GM18907 (cell line): ENCODE data around the gene SBNO2.

ENCODE experiments used
- ATAC-seq: cut with Tn5 transposase; IDR thresholded peaks from one replicate; pipeline ENCODE4 v1.9.1; 2021; ENCODE audit warnings: mild to moderate bottlenecking, moderate library complexity; ENCODE audit not compliant: unreplicated experiment

SBNO2 gene

DNA sequence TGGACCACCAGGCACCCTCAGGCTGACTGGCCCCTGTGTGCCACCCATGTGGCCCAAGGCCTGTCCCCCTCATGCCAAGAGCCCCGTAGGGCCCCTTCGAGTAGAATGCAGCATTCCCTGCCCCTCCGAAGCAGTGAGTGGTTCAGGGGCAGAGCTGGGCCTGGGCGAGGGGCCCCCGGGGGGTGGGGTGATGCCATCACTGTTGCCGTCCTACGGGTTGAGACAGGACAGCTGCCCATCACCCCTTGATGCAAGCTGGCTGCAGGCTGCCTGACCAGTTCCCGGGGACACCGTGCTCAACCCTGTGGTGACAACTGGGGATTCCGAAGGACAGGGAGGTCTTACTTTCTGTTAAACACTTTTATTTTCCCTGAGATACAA, 4.7 kb downstream of the SBNO2 start:
- ATAC-seq: no peak

DNA sequence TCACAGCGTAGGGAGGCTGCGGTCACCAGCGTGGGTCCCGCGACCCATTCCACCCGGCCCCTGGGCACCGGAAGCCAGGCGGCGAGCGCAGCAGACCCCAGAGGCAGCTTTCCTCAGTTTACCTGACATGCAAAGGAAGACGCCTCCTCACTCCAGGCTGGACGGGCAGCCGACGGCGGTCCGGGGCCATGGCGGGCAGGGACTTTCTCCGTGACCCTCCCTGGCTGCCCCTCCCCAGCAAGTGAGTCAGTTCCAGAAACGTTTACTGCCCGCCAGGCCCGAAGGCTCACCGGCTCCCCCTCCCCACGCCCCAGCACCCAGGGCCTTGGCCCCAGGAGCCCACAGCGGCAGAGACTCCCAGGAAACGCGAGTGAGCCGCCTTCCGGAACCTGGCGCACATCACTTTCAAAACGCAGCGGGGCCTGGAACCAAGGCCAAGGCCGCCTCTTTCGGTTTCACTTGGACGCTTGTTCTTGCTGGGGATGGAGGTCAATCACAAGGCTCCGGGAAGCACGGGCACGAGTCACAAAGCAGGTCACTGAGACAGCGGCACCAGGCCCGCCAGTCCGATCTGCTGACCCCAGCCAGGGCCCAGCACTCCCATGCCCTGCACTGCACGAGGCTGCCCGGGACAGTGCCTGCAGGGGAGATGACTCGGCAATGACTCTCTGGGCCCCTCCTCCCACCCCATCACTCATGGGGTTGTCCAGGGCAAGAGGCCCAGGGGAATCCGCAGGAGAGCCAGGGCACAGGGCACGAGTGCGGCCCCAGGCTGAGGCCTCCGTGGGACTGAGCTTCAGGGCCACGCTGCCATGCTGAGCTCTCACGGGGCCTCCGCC, 5.3 kb downstream of the SBNO2 start:
- ATAC-seq: no peak

DNA sequence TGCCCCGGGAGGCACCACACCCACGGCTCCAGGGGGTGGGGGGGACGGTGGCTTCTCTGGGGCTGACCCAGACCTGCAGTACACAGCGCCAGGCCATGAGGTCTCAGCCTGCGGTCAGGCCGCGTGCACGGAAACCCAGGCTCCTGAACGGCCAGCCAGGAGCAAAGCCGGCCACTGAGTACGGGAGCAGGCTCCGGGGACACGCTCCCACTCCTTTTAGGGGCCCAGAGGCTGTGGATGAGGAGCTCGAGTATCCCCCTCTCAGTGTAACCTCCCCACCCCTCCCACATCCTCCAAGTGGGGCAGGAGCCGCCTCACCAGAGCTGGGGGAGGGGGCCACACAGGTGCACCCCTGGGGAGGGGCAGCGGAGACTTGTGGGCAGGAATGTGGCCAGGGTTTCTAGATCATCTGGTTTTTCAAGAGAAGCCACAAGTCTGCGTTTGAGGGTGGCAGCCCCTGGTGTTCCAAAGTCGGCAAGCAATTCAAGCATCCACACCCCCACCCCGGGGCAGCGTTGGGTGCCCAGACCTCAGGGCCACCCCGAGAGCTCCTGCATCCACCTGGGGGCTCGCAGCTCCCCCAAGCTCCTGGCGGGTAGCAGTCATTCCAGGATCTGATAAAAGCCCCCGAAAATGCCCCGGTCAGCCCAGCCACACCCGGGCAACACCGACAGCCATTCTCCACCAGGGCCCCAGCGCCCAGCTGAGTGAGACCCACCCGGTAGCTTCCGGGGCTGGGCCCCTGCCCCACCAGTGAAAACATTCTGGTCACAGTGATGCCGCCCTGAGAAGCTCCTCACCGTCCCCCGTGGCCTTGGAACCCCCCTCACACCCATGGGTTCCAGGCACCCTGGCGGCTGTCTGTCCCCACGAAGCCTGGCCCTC, 6.1 kb downstream of the SBNO2 start:
- no peak for ATAC-seq

DNA sequence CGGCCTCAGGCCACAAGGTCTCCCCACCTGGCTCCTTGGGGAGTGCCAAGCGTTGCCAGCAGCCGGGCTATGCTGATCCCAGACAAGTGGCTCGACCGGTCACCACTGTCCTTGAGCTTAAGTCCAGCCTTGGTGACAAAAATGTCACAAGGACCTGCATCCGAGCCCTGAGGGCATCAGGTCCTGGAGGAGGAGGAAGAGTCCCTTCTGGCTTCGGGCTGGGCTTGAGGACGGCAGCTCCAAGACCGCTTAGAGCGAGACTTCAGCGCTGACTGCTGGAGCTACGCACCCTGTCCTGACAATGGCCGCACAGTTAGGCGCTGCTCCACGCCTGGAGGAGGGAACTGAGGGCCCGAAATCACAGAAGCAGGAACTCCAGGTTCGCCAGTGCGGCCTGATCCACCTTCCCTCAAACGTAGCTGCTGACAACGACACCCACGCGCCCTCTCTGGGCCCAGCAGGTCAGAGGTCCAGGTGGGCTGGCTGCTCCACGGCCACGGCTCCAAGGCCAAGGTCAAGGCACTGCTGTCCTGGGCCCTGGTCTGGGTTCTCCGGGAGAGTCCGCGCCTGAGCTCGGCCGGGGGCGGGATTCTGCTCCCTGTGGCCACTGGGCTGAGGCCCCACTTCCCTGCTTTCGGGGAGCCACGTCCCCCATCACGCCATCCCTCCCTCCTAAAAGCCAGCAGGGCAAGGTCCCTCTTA, 7.0 kb downstream of the SBNO2 start:
- ATAC-seq: no peak

DNA sequence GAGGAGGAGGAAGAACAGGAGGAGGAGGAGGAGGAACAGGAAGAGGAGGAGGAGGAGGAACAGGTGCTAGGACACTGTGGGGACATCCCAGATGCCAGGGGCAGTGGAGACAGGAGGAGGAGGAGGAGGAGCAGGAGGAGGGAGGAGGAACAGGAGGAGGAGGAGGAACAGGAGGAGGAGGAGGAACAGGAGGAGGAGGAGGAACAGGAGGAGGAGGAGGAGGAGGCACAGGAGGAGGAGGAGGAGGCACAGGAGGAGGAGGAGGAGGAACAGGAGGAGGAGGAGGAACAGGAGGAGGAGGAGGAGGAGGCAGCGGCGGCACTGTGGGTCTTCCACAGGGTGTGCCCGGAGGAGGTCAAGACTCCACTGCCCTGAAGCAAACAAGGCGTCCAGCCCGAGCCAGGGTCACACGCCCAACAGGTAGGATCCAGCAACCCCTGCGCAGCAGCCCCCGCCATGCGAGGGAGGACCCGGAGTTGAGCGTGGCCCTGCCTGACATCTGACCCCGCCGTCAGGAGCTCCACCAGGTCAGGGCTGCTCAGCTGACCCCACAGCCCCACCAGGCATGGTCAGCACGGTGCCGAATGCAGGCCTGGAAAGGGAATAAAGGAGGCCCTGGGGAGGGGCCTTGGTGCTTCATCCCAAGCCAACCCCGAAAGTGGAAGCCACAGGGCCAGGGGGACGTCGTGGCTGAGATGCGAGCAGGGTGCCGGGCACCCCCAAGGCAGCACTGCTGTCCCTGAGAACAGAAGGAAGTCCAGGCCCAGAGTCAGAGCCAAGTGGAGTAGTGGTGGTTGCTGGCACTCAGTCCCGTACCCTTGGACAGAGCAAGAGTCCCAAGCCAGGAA, 9.2 kb downstream of the SBNO2 start:
- ATAC-seq: no peak

DNA sequence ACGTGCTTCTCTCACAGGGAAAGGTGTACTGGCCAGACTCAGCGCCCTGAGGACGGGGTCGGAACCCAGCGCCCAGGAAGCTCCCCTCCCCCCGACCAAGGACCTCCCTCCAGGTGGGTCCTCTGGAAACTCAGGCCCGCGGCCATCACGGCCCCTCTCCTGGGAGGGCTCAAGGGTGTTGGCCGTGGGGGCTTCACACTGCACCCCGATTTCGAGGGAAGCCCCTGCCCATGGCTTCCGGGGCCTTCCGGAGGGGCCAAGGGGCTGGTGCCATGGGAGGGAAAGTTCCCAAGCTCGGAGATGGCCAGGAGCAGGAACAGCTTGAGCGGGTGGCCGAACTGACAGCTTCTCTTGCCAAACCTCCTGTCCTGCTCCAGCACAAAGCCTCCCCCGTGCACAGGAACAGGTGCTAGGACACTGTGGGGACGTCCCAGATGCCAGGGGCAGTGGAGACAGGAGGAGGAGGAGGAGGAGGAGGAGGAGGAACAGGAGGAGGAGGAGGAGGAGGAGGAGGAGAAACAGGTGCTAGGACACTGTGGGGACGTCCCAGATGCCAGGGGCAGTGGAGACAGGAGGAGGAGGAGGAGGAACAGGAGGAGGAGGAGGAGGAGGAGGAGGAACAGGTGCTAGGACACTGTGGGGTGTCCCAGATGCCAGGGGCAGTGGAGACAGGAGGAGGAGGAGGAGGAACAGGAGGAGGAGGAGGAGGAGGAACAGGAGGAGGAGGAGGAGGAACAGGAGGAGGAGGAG, 10.0 kb downstream of the SBNO2 start:
- ATAC-seq: no peak

DNA sequence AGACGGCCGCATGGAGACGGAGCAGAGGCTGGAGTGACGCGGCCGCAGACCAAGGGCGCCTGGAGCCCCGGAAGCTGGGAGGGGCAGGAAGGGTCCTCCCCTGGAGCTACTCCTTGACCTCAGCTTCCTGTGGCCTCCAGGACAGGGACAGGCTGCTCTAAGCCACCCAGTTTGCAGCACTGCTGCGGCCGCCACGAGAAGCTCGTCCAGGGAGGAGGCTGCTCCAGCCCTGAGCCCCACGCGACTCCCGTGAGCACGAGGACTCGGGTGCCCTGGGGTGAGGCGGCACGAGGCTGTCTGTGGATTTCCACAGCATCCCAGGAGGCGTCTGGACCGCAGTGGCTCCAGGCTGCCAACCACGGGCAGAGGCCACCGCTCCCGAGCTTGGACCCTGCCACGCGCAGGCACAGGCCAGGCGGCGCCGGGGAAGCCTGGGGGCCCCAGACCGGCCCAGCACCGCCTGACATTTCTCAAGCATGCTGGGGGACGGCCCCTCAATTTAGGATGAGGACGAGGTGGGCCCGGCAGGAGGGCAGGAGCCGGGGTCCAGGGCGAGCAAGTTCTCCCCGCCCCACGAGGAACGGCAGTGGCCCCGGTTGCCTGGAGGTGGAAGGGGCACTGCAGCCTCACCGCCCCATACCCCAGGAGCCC, 10.7 kb downstream of the SBNO2 start:
- ATAC-seq: no peak

DNA sequence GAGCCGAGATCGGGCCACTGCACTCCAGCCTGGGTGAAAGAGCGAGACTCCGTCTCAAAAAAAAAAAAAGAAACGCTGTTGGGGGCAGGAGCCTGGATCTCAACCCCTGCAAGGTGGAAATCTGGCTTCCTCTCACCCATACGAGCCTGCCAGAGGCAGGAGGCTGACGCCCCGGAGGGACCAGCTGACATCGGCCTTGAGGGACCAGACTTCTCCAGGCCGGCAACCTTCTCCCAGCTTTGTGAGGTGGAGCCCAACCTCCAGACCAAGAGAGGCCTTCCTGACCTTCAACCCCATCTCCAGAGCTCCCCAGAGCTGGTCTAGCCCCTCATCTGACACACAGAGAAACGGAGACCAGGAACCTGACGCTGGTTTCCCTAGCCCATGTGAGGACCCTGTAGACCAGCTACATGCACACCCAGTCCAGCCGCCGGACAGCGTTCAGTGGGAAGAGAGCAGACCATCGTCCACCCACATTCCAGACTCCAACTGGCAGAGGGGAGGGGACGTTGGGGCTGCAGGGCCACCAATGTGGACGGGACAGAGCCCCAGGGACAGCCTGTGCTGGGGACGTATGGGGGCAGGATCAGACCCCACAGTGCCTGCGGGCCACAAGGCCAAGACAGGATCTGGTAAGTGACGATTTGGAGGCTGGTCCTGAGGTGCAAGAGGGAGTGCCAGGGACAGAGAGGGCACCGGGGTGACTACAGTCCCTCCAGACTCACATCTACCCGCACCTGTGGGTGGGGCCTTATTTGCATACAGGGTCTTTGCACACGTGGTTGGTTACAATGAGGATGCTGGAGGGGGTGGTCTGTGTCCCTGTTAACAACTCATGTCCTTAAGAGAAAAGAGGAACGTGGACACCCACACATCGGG, 11.4 kb downstream of the SBNO2 start:
- no peak for ATAC-seq

DNA sequence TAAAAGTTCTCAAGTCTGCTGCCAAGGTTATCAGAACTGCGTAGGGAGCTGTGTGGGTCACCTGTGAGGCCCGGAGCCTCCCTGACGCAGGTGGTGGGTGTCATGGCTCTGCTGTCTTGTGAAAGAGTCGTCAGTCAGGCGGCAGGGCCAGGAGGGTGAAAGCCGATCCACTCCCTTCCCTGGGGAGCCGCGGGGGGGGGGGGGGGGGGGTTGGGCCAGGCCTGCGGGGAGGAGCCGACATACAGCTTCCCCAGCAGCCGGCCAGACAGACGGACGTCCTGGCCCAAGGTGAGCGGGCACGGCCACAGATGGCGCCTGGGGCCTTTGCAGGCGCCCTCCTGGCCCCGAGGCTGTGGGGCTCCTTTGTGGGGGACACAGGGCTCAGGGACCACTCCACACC, 12.4 kb downstream of the SBNO2 start:
- no peak for ATAC-seq

DNA sequence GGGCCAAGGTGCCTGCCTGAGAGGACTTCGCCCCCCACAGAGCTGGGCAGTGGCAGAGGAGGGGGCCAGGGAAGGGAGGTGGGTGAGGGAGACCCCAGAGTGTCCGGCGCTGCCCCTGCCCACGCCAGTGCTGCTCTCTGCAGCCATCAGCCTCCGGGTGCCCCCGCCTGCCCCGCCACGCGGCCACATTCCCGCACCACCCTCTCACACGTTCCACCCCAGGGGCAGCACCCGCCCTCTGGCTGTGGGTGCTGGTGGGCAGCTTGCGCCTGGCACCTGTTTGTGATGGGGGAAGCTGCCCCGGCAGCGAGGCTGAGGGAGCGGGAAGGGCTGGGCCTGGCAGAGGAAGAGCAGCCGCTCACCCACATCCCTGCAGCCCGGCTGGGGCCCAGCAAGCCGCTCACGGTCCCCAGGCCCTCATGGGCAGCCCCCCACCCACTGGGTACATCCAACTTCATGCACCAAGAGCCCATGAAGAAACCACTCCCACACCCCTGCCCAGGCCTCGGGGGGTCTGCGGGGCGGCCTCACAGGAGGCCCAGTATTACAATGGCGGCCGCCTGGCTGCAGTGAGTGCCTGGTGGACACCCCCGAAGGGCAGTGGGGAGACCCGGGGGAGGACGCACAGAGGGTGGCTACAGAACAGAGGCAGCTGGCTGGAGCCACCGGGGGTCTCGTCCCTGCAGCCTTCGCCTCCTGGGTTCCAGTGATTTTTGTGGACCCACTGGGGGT, 14.0 kb downstream of the SBNO2 start:
- no peak for ATAC-seq

DNA sequence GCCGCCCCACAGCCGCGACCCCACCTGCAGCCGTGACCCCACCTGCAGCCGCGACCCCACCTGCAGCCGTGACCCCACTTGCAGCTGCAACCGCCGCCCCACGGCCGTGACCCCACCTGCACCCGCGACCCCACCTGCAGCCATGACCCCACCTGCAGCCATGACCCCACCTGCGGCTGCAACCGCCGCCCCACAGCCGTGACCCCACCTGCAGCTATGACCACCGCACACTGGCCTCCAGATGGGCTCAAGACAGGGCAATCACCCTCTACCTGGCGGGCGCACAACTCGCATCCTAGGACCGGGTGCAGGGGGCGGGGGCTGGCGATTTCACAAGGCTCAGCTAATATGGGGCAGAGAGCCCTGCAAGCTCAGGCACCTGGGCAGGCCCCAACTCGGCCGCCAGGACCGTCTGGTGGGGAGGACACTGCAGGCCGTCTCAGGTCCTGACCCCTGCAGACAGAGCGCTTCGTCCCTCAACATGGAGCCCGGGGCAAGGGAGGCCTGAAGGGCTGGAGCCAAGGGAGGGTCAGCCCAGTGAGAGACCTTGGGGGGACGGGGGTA, 15.1 kb downstream of the SBNO2 start:
- no peak for ATAC-seq

DNA sequence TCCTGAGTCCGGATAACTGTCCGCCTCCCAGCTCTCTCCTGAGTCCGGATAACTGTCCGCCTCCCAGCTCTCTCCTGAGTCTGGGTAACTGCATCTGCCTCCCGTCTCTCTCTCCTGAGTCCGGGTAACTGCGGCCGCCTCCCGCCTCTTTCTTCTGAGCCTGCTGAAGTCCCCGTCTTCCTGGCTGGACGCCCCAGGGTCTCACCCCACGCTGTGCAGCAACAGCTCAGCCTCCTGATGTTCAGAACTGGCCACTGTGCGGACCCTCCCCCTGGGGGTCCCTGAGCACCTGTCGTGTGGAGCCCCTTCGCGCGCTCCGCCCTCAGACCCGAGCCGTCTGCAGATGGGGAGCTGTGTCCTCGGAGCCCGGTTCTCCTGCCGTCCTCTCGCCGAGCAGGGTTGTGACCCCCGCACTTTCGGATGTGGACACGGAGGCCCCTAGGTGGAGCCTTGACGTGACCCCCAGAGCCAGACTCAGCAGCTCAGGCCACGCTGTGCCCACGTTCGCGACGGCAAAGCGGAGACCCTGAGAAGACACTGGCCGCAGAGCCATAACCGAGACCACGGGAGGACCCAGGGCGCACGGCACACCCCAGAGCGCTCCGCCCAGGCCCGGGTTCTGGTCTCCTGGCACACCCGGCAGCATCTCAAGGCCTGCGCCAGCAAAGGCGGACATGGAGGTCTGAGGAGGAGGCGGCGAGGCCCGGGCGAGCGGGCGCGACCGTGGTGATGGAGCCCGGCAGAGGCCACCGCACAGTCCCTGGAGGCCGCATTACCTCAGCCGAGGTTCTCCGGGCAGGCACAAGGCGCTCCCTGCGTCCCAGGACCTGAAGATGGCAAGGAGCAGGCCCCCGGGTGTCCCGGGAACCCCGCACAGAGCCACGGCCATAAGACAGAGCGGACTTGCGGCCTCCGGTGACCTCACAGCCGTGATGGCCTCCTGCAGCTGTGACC, 15.9 kb downstream of the SBNO2 start:
- no peak for ATAC-seq

DNA sequence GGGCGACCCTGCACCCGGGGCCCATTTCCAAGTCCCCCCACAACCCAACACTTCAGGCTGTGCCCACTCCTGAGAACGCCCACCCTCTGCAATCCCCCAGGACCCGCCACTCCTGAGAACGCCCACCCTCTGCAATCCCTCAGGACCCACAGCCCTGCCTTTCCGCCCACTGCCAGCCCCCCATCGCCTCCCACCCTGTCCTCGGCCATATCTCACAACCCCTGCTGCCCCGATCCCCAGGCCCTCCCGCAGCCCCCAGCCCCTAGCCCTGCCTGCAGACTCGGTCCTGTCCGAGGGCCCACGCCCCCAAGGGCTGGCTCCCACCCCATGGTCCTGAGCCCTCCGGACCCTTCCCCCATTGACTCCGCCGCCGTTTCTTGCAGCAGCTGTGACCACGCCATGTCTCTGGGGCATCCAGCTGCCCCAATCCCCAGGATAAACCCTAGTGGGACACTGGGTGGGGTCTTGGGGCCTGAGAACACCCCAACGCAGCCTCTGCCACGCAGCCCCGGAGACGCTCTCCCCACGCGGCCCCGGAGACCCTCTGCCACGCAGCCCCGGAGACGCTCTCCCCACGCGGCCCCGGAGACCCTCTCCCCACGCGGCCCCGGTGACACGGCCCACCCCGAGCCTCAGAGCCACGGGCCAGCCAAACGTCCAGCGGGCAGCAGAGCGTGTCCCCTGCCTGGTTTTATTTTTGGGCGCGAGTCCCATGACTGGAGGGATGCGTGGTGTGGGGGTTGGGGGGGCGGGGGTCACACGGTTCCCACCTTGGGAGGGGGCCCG, 17.0 kb downstream of the SBNO2 start:
- ATAC-seq: no peak

DNA sequence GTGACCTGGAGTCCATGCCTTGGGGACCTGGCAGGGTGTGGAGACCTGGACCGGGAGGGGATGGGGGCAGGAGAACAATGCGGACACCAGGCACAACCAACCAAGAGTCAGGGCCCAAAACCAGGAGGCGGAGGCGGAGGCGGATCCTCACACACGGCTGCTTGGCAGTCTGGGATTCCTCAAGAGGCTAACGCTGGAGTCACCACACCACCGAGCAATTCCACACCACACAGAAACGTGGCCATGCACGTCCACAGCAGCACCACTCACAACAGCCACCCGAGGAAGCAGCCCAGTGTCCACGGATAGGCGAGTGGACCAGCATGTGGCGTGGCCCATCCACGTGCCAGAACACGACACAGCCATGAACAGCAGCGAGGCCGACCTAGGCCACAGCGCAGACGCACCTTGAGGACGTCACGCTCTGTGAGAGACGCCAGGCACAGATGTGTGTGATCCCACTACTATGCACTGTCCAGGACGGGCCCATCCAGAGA, 17.7 kb downstream of the SBNO2 start:
- ATAC-seq: no peak
